ENCODE results near the gene STK25.
"Not testable (repeated sequence)": the region's sequence is repeated elsewhere in the genome, so short reads cannot be mapped to it uniquely, and the experiment has no call there.

Gene STK25

GRCh38 chr2:241539616-241540374 is 31.4 kb upstream of the STK25 start:
- DNase-seq (ENCODE audit: low read depth): no peak

DNA sequence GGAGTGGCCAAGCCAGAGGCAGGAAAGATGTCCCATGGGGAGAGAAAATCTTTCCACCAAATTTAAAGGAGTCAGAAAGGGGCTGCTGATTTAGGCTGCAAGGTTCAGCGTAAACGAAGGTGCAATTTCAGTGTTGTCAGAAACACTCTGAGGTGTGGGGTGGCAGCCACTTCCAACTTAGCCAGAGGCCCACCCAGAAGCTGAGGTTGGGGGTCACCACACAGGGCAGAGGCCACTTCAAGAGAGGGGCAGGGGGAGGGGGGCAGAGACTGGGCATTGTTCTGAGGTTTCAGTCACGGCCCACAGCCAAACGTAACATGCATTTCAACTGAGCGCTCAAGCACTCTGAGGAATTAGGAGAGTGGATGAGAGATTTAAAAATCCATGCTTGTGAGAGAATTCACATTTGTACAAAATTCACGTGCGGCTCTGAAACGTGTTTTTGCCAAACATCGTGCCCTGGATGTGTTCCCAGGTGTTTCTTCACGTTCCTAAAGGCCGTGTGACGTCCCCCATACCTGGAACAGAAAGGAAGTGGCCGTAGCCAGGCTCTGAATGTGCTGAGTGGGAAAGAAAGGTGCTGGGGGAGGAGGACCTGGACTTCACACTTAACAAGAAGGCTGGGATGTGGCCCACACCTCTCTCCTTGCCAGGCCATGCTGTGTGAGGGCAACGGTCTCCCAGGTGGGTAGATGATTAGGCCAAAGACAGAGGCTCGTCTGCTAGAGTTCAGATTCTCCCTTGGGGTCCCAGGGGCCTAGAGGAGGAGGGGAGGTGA is 30.6 kb upstream of the STK25 start:
- no peak for DNase-seq (ENCODE audit: low read depth)

GRCh38 chr2:241535871-241536655 is 27.7 kb upstream of the STK25 start:
- DNase-seq (ENCODE audit: low read depth): no peak

GRCh38 chr2:241534701-241535375 is 26.5 kb upstream of the STK25 start:
- no peak for DNase-seq (ENCODE audit: low read depth)

DNA sequence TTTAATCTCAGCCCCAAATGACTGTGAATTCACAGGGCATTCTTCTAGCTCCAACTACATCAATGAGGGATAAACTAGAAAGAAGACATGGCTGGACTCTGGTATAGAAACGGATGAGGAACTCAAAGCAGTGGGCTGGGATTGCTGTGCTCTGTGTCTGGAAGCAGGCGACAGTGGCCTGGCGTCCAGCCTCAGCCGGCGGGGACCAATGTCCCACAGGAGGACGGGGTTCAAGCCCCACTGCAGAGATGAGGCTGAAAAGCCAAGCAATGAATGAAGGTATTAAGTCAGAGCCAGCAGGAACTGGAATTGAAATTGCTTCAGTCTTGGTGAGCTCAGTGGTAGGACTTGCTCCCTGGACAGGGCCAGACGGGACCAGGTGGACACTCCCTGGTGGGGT is 25.9 kb upstream of the STK25 start:
- no peak for DNase-seq (ENCODE audit: low read depth)

DNA sequence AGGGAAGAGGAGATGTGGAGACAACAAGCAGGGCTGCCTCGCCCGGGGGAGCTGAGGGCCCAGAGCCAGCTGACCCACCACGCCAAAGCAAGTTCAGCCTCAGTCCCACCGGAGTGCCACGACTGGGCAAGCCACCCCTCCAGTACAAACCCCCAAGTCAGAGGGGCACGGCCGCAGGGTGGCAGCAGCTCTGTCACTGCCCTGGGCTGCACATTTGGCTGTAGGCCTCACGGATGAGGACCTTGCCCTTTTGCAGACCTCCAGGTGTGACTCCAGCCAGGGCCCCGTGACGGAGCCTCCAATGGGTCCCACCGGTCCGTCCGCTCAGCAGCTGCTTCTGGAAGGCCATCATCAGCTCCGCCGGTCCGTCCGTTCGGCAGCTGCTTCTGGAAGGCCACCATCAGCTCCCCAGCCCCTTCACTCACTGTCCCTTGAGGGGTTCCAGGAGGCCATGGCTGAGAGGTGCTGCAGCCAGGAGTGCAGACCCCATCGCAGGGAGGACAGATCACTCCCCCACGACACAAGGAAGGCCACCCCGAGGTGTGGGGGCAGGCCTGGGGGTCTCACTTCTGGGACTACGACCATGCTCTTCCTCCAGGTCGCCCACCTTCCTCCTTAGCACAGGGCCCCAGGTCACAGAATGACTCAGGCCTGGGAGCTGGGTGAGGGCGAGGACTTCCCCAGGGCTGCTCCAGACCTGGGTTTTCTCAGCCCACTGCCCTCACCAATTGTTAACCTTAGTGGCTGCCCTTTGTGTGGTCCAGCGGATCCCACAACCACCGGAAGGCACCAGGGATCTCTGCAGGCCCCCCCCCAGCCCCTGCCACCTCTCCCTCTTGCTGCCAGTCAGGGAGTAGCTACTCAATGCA is 24.6 kb upstream of the STK25 start:
- no peak for DNase-seq (ENCODE audit: low read depth)

- no peak for DNase-seq (ENCODE audit: low read depth)
Observed at GRCh38 chr2:241532168-241532567, 23.8 kb upstream of the STK25 start.

GRCh38 chr2:241531161-241531722 is 22.9 kb upstream of the STK25 start:
- no peak for DNase-seq (ENCODE audit: low read depth)

DNA sequence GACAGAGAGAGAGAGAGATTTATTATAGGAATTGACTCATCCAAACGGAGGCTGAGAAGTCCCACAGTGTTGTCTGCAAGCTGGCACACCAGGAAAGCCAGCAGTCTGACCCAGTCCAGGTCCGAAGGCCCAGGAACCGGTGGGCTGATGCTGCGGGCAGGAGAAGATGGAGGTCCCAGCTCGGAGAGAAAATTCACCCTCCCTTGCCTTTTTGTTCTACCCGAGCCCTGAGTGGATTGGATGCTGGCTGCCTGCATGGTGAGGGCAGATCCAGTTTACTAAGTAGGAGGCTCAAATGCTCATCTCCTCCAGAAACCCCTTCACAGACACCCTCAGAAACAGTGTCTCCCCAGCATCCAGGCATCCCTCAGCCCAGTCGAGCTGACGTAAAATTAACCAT is 22.2 kb upstream of the STK25 start:
- DNase-seq (ENCODE audit: low read depth): no peak

GRCh38 chr2:241525818-241526780 is 17.7 kb upstream of the STK25 start:
- not testable (repeated sequence) for DNase-seq (ENCODE audit: low read depth)

DNA sequence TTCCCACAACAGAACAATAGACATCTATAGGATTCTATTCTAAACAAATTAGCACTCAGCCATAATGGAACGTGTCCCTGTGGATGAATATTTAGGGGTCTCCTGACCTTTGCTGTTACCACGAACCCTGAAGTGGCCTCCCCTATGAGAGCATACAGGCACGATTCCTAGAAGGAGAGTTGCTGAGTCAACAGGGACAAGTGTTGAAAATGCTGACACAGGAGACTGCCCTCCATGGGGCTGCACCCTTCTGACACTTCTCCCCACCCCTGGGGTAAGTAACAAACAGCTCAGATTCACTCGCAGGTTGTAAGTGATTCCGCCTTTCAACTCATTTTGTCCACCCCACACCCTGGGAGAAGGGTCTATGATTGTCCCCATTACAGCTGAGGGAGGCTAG is 14.1 kb upstream of the STK25 start:
- DNase-seq (ENCODE audit: low read depth): no peak

GRCh38 chr2:241519669-241520068 is 11.3 kb upstream of the STK25 start:
- DNase-seq (ENCODE audit: low read depth): no peak

DNA sequence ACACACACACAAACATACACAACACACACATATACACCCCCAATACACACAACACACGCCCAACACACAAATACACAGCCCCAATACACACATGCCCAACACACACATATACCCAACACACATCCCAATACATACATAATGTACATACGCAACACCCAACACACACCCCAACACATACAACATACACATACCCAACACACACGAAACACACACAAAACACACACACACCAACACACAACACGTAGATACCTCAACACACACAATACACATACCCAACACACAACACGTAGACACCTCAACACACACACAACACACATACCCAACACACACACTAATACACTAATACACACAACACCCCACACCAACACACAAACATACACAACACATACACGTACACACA is 8.9 kb upstream of the STK25 start:
- DNase-seq (ENCODE audit: low read depth): no peak

GRCh38 chr2:241516520-241516965 is 8.2 kb upstream of the STK25 start:
- no peak for DNase-seq (ENCODE audit: low read depth)

- DNase-seq (ENCODE audit: low read depth): no peak
Observed at GRCh38 chr2:241514986-241515737, 6.8 kb upstream of the STK25 start.

DNA sequence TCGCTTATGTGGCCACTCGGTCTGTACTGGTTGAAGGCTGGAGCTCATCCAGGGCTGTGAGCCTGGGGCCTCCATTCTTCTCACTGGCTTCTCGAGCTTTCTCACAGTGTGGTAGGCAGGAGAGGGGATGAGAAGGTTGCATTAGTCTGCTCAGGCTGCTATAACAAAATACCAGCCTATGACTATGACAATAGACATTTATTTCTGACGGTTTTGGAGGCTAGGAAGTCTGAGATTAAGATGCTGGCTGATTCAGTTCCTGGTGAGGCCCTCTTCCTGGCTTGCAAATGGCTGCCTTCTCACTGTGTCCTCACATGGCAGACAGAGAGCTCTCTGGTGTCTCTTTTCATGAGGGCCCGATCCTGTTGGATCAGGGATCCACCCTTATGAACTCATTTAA is 6.2 kb upstream of the STK25 start:
- DNase-seq (ENCODE audit: low read depth): no peak

DNA sequence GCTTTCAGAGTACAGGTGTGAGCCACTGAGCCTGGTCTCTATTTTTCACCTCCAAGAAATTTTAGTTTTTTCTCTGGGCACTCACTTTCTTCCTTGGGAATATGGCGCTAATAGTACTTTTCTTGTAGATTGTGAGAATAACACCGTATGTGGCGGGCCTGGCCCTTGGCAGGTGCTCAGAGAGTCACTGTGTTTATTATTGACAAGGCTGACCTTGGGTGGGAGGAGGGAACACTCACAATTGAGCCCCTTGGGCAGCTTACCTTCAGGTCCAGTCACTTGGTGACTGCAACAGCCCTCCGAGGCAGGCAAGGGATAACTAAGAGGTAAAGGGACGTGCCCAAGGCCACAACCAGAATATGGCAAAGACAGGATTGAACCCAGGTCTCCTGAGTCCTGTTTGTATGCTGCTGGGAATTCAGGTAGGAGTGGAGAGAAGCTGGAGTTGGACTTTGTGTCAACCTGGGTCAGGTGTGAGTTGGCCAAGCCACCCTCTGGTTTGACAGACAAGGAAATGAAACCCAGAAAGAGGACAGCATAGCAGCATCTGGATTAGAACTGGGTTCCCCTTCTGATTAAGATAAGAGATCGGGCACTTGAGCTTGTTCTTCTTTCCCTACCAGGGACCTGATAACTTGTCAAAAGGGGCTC is 2.8 kb upstream of the STK25 start:
- DNase-seq (ENCODE audit: low read depth): no peak

GRCh38 chr2:241509155-241509784 is 886 bp upstream of the STK25 start:
- no peak for DNase-seq (ENCODE audit: low read depth)

Data from activated T-cell treated with anti-CD3 and anti-CD28 coated beads for 1 hour (primary cell).